Keratinocyte (primary cell): Measurements from ENCODE around the gene SLAIN2. TPM values are rescaled to one million over a fixed set of nuclear protein-coding genes. Genes with fewer than 3 reads are reported as not detected.

Source experiments
- DNase-seq: peaks from one replicate; pipeline ENCODE4 v3.0.0-alpha.2; 2011; ENCODE audit warnings: low read depth, missing footprints, low spot score
- FAIRE-seq: peaks from 2 replicates; lab custom pipeline; 2011; peaks lifted over from hg19 to GRCh38; lab: Jason Lieb, UNC
- H2AFZ ChIP-seq: 2 replicates; pipeline ENCODE4 v1.6.0; 2012; ENCODE audit warnings: low read length, control low read depth, inconsistent platforms; ENCODE audit not compliant: control insufficient read depth
- H3K27ac ChIP-seq: 2 replicates; pipeline ENCODE4 v1.5.1; 2011; ENCODE audit warnings: low read length; ENCODE audit not compliant: control insufficient read depth, insufficient read depth
- H3K27me3 ChIP-seq: 3 replicates; pipeline ENCODE4 v1.6.0; 2011; ENCODE audit warnings: low read length; ENCODE audit not compliant: control insufficient read depth, insufficient read depth; ENCODE audit errors: extremely low read depth
- H3K36me3 ChIP-seq, 2 experiments: 2 replicates in 1 of 2; 3 replicates in 1 of 2; pipeline ENCODE4 v1.5.1; 2011; ENCODE audit warnings: low read length in 2 of 2, mild to moderate bottlenecking in 1 of 2; ENCODE audit not compliant: control insufficient read depth in 2 of 2, insufficient read depth in 2 of 2; ENCODE audit errors: extremely low read depth in 1 of 2
- H3K4me1 ChIP-seq: 3 replicates; pipeline ENCODE4 v1.5.1; 2011; ENCODE audit warnings: low read length; ENCODE audit not compliant: control insufficient read depth, insufficient read depth; ENCODE audit errors: extremely low read depth
- H3K4me2 ChIP-seq: 3 replicates; pipeline ENCODE4 v1.6.0; 2011; ENCODE audit warnings: low read depth, low read length; ENCODE audit not compliant: control insufficient read depth, insufficient read depth; ENCODE audit errors: extremely low read depth
- H3K4me3 ChIP-seq, 3 experiments: fragments of 200-600 bp in 1 of 3; sonication (generic) in 1 of 3; 2 replicates in 2 of 3; 3 replicates in 1 of 3; pipeline ENCODE4 v1.5.1; 2011 to 2016; ENCODE audit warnings: low read length in 3 of 3, mild to moderate bottlenecking in 3 of 3, control low read depth in 2 of 3, inconsistent platforms in 1 of 3, low read depth in 1 of 3, mixed read lengths in 1 of 3, mixed run types in 1 of 3, moderate library complexity in 1 of 3; ENCODE audit not compliant: control insufficient read depth in 2 of 3, insufficient read depth in 2 of 3; ENCODE audit errors: extremely low read depth in 1 of 3
- H3K79me2 ChIP-seq: 2 replicates; pipeline ENCODE4 v1.6.0; 2012; ENCODE audit warnings: low read length; ENCODE audit not compliant: control insufficient read depth, insufficient read depth
- H3K9ac ChIP-seq: 3 replicates; pipeline ENCODE4 v1.6.0; 2011; ENCODE audit warnings: low read length; ENCODE audit not compliant: control insufficient read depth, insufficient read depth; ENCODE audit errors: extremely low read depth
- H3K9me1 ChIP-seq: 3 replicates; pipeline ENCODE4 v1.6.0; 2011; ENCODE audit warnings: low read length; ENCODE audit not compliant: control insufficient read depth, insufficient read depth; ENCODE audit errors: extremely low read depth
- H3K9me3 ChIP-seq: 2 replicates; pipeline ENCODE4 v1.5.1; 2012; ENCODE audit warnings: low read depth, low read length; ENCODE audit not compliant: control insufficient read depth
- H4K20me1 ChIP-seq: 3 replicates; pipeline ENCODE4 v1.6.0; 2011; ENCODE audit warnings: low read length; ENCODE audit not compliant: control insufficient read depth, insufficient read depth; ENCODE audit errors: extremely low read depth
- CTCF ChIP-seq, 3 experiments: IDR thresholded peaks in 1 of 3; conservative IDR thresholded peaks in 1 of 3; optimal IDR thresholded peaks in 1 of 3; 2 replicates in 2 of 3; 3 replicates in 1 of 3; pipeline versions ENCODE3 to v1.5.1; 2011; ENCODE audit warnings: low read length in 3 of 3, mild to moderate bottlenecking in 3 of 3, moderate library complexity in 2 of 3, control low read depth in 1 of 3, inconsistent platforms in 1 of 3; ENCODE audit not compliant: insufficient read depth in 2 of 3; ENCODE audit errors: extremely low read depth in 1 of 3
- EZH2 ChIP-seq: IDR thresholded peaks from one replicate; pipeline ENCODE4 v1.6.1; 2012; ENCODE audit warnings: inconsistent platforms, mild to moderate bottlenecking, low read length, moderate library complexity
- dilution Hi-C: fragments of 300-500 bp; cut with MboI; formaldehyde crosslinking; loops from one replicate; pipeline ENCODE4 v1.7.0; 2020; ENCODE audit warnings: low sequenced_read_pairs; ENCODE audit not compliant: extremely low pct_ligation_motif_present
- polyA plus RNA-seq, 5 experiments: library from polyadenylated mRNA; depleted of rRNA in 3 of 5; stranded (reverse) in 3 of 5; stranded (forward) in 1 of 5; unstranded in 1 of 5; fragments of >200 nt; gene quantifications; 1 replicate in 1 of 5; 2 replicates in 3 of 5; 3 replicates in 1 of 5; pipeline versions ENCODE4 v1.2.1 to v1.2.3, GENCODE V29; 2011 to 2012; ENCODE audit warnings: missing spikeins in 2 of 5, low read depth in 1 of 5, low replicate concordance in 1 of 5

SLAIN2 gene
- polyA plus RNA-seq, 1 donor (not counting 4 experiments of a cell fraction or from before 2014, with no cell fraction given) = 72.4 TPM

- peaks cover 4% of the 10 kb centered on the region for H3K9me1 ChIP-seq
- DNase-seq (no peak), FAIRE-seq (peak; percentile 17)
- H3K4me1 ChIP-seq = peaks cover 13% of the 10 kb centered on the region
- no peaks in the 10 kb centered on the region for H4K20me1 ChIP-seq
- H2AFZ ChIP-seq = no peak overlapping the region
- no peak overlapping the region for H3K9ac ChIP-seq
- H3K79me2 ChIP-seq = peaks cover 82% of the 10 kb centered on the region
- dilution Hi-C loops = no loop called here
- H3K9me3 ChIP-seq = no peaks in the 10 kb centered on the region
- no peak overlapping the region for H3K4me3 ChIP-seq
- no peak for TF ChIP-seq CTCF (optimal IDR thresholded peaks at IDR 0.05 in 1 of 3, IDR thresholded peaks at IDR 0.05 in 1 of 3, conservative IDR thresholded peaks at IDR 0.05 in 1 of 3; ENCODE audit: extremely low read depth in 1 of 3, insufficient read depth in 2 of 3, low read length in 3 of 3)
- no peak for TF ChIP-seq EZH2
- no peaks in the 10 kb centered on the region for H3K27me3 ChIP-seq
- H3K36me3 ChIP-seq = no peaks in the 10 kb centered on the region
- H3K27ac ChIP-seq = no peak overlapping the region
- H3K4me2 ChIP-seq = no peak overlapping the region
Measured at GRCh38 chr4:48356355-48356754, 15.0 kb downstream of the SLAIN2 start.

GRCh38 chr4:48360285-48361011 lies 19.1 kb downstream of the SLAIN2 start:
- Histone ChIP-seq H3K4me3 (peak overlapping the region in 2 of 3 experiments; percentile 11 to 41), H3K36me3 (no peaks in the 10 kb centered on the region), H3K4me2 (peak overlapping the region; percentile 58), H3K79me2 (peaks cover 59% of the 10 kb centered on the region), H3K9me3 (no peaks in the 10 kb centered on the region), H3K27ac (peak overlapping the region; percentile 59), H3K4me1 (peaks cover 13% of the 10 kb centered on the region), H4K20me1 (no peaks in the 10 kb centered on the region), H3K9me1 (peaks cover 2% of the 10 kb centered on the region), H2AFZ (no peak overlapping the region), H3K9ac (peak overlapping the region; percentile 25), H3K27me3 (no peaks in the 10 kb centered on the region)
- no peak for TF ChIP-seq CTCF (optimal IDR thresholded peaks at IDR 0.05 in 1 of 3, IDR thresholded peaks at IDR 0.05 in 1 of 3, conservative IDR thresholded peaks at IDR 0.05 in 1 of 3; ENCODE audit: extremely low read depth in 1 of 3, insufficient read depth in 2 of 3, low read length in 3 of 3)
- TF ChIP-seq EZH2 = no peak
- dilution Hi-C loops = no loop called here
- no peak for DNase-seq
- FAIRE-seq = peak; percentile 94
